ENCODE data around the gene DOCK4.

Gene DOCK4

GRCh38 chr7:111763221-111763801, 442.9 kb downstream of the DOCK4 start:
- no peak for DNase-seq (ENCODE audit: low read depth)

- no peak for DNase-seq (ENCODE audit: low read depth)
These were observed 443.4 kb downstream of the DOCK4 start for GRCh38 chr7:111762799-111763198.

GRCh38 chr7:111762211-111762610, 444.0 kb downstream of the DOCK4 start:
- no peak for DNase-seq (ENCODE audit: low read depth)

- no peak for DNase-seq (ENCODE audit: low read depth)
These were observed 446.2 kb downstream of the DOCK4 start for GRCh38 chr7:111760043-111760442.

GRCh38 chr7:111758332-111758731, 447.9 kb downstream of the DOCK4 start:
- no peak for DNase-seq (ENCODE audit: low read depth)

GRCh38 chr7:111756687-111757178, 449.5 kb downstream of the DOCK4 start:
- no peak for DNase-seq (ENCODE audit: low read depth)

- no peak for DNase-seq (ENCODE audit: low read depth)
These were observed 450.8 kb downstream of the DOCK4 start for GRCh38 chr7:111755383-111755782.

- no peak for DNase-seq (ENCODE audit: low read depth)
These were observed 452.2 kb downstream of the DOCK4 start for GRCh38 chr7:111753968-111754367.

- peak; percentile 19 for DNase-seq (ENCODE audit: low read depth)
These were observed 454.1 kb downstream of the DOCK4 start for GRCh38 chr7:111752022-111752582.

- DNase-seq (ENCODE audit: low read depth) = no peak
These were observed 455.3 kb downstream of the DOCK4 start for GRCh38 chr7:111750878-111751277.

- no peak for DNase-seq (ENCODE audit: low read depth)
These were observed 456.0 kb downstream of the DOCK4 start for GRCh38 chr7:111750228-111750627.

GRCh38 chr7:111749625-111750024, 456.6 kb downstream of the DOCK4 start:
- no peak for DNase-seq (ENCODE audit: low read depth)

GRCh38 chr7:111747718-111748117, 458.5 kb downstream of the DOCK4 start:
- no peak for DNase-seq (ENCODE audit: low read depth)

- no peak for DNase-seq (ENCODE audit: low read depth)
These were observed 459.2 kb downstream of the DOCK4 start for GRCh38 chr7:111746950-111747349.

- DNase-seq (ENCODE audit: low read depth) = no peak
These were observed 461.6 kb downstream of the DOCK4 start for GRCh38 chr7:111744501-111745155.

- no peak for DNase-seq (ENCODE audit: low read depth)
These were observed 462.9 kb downstream of the DOCK4 start for GRCh38 chr7:111743244-111743847.

GRCh38 chr7:111741811-111742240, 464.4 kb downstream of the DOCK4 start:
- no peak for DNase-seq (ENCODE audit: low read depth)

GRCh38 chr7:111740942-111741341, 465.3 kb downstream of the DOCK4 start:
- no peak for DNase-seq (ENCODE audit: low read depth)

GRCh38 chr7:111736552-111736874, 469.7 kb downstream of the DOCK4 start:
- DNase-seq (ENCODE audit: low read depth) = no peak

- DNase-seq (ENCODE audit: low read depth) = no peak
These were observed 470.3 kb downstream of the DOCK4 start for GRCh38 chr7:111735661-111736551.

- no peak for DNase-seq (ENCODE audit: low read depth)
These were observed 471.1 kb downstream of the DOCK4 start for GRCh38 chr7:111734954-111735660.

- DNase-seq (ENCODE audit: low read depth) = no peak
These were observed 473.3 kb downstream of the DOCK4 start for GRCh38 chr7:111732923-111733322.
